H1 (cell line): Measurements from ENCODE around the gene ATCAY. TPM values are rescaled to one million over a fixed set of nuclear protein-coding genes. Genes with fewer than 3 reads are reported as not detected.

Source experiments
- CTCF ChIA-PET: fragments of 300-600 bp; sonication (Branson Sonifier 250); formaldehyde crosslinking; loops from one replicate; lab custom pipeline; 2021; ENCODE audit not compliant: partially characterized antibody; lab: Charles Lee
- POLR2A ChIA-PET: fragments of 300-600 bp; sonication (Branson Sonifier 250); formaldehyde crosslinking; loops from one replicate; lab custom pipeline; 2021; ENCODE audit warnings: inconsistent platforms; ENCODE audit not compliant: partially characterized antibody; lab: Charles Lee
- DNase-seq, 2 experiments: peaks; one replicate each; pipeline versions ENCODE4 v3.0.0 to v3.0.0-alpha.2; 2010 to 2022; ENCODE audit warnings: low spot score in 2 of 2, low read depth in 1 of 2, mixed read lengths in 1 of 2
- FAIRE-seq: peaks from 2 replicates; lab custom pipeline; 2011; peaks lifted over from hg19 to GRCh38; lab: Jason Lieb, UNC
- H2AFZ ChIP-seq: 2 replicates; pipeline ENCODE4 v1.8.1; 2012; ENCODE audit warnings: low read length, inconsistent platforms
- H2AK5ac ChIP-seq: 2 replicates; pipeline ENCODE4 v1.6.1; 2013; ENCODE audit warnings: low read depth, low read length
- H2BK120ac ChIP-seq: replicated peaks from 2 replicates; pipeline ENCODE3; 2013; ENCODE audit warnings: low read depth, low read length, inconsistent platforms
- H2BK12ac ChIP-seq: 2 replicates; pipeline ENCODE4 v1.6.1; 2013; ENCODE audit warnings: low read depth, low read length
- H2BK15ac ChIP-seq: 2 replicates; pipeline ENCODE4 v1.6.1; 2013; ENCODE audit warnings: low read length
- H2BK20ac ChIP-seq: 2 replicates; pipeline ENCODE4 v1.6.1; 2013; ENCODE audit warnings: low read length
- H2BK5ac ChIP-seq: 2 replicates; pipeline ENCODE4 v1.6.1; 2013; ENCODE audit warnings: low read depth, low read length
- H3K14ac ChIP-seq: 2 replicates; pipeline ENCODE4 v1.6.1; 2013; ENCODE audit warnings: inconsistent platforms; ENCODE audit not compliant: insufficient read length
- H3K18ac ChIP-seq: 2 replicates; pipeline ENCODE4 v1.6.1; 2013; ENCODE audit warnings: low read length; ENCODE audit errors: extremely low read depth
- H3K23ac ChIP-seq: 2 replicates; pipeline ENCODE4 v1.6.1; 2013; ENCODE audit warnings: inconsistent platforms; ENCODE audit not compliant: insufficient read length
- H3K23me2 ChIP-seq: 2 replicates; pipeline ENCODE4 v1.6.1; 2013; ENCODE audit warnings: low read depth, low read length
- H3K27ac ChIP-seq: 2 replicates; pipeline ENCODE4 v1.6.1; 2011; ENCODE audit warnings: low read depth, low read length, inconsistent platforms
- H3K27me3 ChIP-seq, 4 experiments: replicated peaks in 1 of 4; 1 replicate in 1 of 4; 2 replicates in 3 of 4; pipeline versions ENCODE4 v1.6.1 to v1.8.1; 2011 to 2013; ENCODE audit warnings: low read length in 3 of 4, mild to moderate bottlenecking in 3 of 4, inconsistent platforms in 2 of 4, mixed read lengths in 2 of 4, moderate library complexity in 1 of 4; ENCODE audit not compliant: control insufficient read depth in 3 of 4, insufficient read depth in 3 of 4; ENCODE audit errors: extremely low read depth in 1 of 4
- H3K36me3 ChIP-seq, 4 experiments: 2 replicates each; pipeline versions ENCODE4 v1.6.1 to v1.8.1; 2011 to 2013; ENCODE audit warnings: mild to moderate bottlenecking in 4 of 4, low read length in 3 of 4, moderate library complexity in 2 of 4, control low read depth in 1 of 4, inconsistent platforms in 1 of 4; ENCODE audit not compliant: insufficient read depth in 4 of 4, control insufficient read depth in 2 of 4
- H3K4ac ChIP-seq: replicated peaks from 2 replicates; pipeline ENCODE3; 2013; ENCODE audit warnings: low read length, low read depth, mixed read lengths, inconsistent platforms; ENCODE audit not compliant: insufficient read length
- H3K4me1 ChIP-seq, 4 experiments: replicated peaks in 1 of 4; 1 replicate in 1 of 4; 2 replicates in 3 of 4; pipeline versions ENCODE4 v1.6.1 to v1.8.1; 2011 to 2013; ENCODE audit warnings: low read length in 3 of 4, inconsistent platforms in 2 of 4, mixed read lengths in 1 of 4; ENCODE audit not compliant: insufficient read depth in 4 of 4, control insufficient read depth in 3 of 4
- H3K4me2 ChIP-seq, 2 experiments: 2 replicates each; pipeline versions ENCODE4 v1.6.1 to v1.8.1; 2011 to 2013; ENCODE audit warnings: low read depth in 2 of 2, low read length in 2 of 2, control low read depth in 1 of 2, inconsistent platforms in 1 of 2, mild to moderate bottlenecking in 1 of 2; ENCODE audit not compliant: insufficient read depth in 1 of 2
- H3K4me3 ChIP-seq, 4 experiments: fragments of 200-600, 300-600 bp in 1 of 4; sonication (generic), shearing (Covaris generic), sonication (Bioruptor Twin) in 1 of 4; 2 replicates each; pipeline versions ENCODE4 v1.5.1 to v1.8.1; 2011 to 2016; ENCODE audit warnings: low read length in 4 of 4, low read depth in 3 of 4, control low read depth in 2 of 4, inconsistent platforms in 2 of 4, mild to moderate bottlenecking in 2 of 4, mixed read lengths in 1 of 4, moderate library complexity in 1 of 4; ENCODE audit not compliant: insufficient read depth in 2 of 4; ENCODE audit errors: extremely low read depth in 1 of 4
- H3K56ac ChIP-seq: replicated peaks from 2 replicates; pipeline ENCODE3; 2013; ENCODE audit warnings: low read depth, mild to moderate bottlenecking, mixed read lengths, low read length, inconsistent platforms; ENCODE audit not compliant: insufficient read length
- H3K79me1 ChIP-seq: 2 replicates; pipeline ENCODE4 v1.6.1; 2013; ENCODE audit warnings: low read depth, low read length, control low read depth
- H3K79me2 ChIP-seq, 2 experiments: 2 replicates each; pipeline versions ENCODE4 v1.6.1 to v1.8.1; 2012 to 2013; ENCODE audit warnings: low read length in 2 of 2, mild to moderate bottlenecking in 2 of 2, inconsistent platforms in 1 of 2; ENCODE audit not compliant: insufficient read depth in 2 of 2, control insufficient read depth in 1 of 2
- H3K9ac ChIP-seq, 4 experiments: replicated peaks in 1 of 4; 1 replicate in 1 of 4; 2 replicates in 3 of 4; pipeline versions ENCODE4 v1.6.1 to v1.8.1; 2011 to 2013; ENCODE audit warnings: low read depth in 3 of 4, low read length in 3 of 4, control low read depth in 2 of 4, mild to moderate bottlenecking in 2 of 4, moderate library complexity in 2 of 4, inconsistent platforms in 1 of 4; ENCODE audit errors: extremely low read depth in 1 of 4
- H3K9me3 ChIP-seq, 2 experiments: 2 replicates each; pipeline versions ENCODE4 v1.6.1 to v1.8.1; 2012 to 2013; ENCODE audit warnings: mild to moderate bottlenecking in 2 of 2, moderate library complexity in 2 of 2, control low read depth in 1 of 2, inconsistent platforms in 1 of 2, low read depth in 1 of 2, low read length in 1 of 2, mixed read lengths in 1 of 2; ENCODE audit not compliant: insufficient read depth in 2 of 2
- H4K20me1 ChIP-seq, 2 experiments: replicated peaks in 1 of 2; 2 replicates each; pipeline versions ENCODE3 to v1.8.1; 2011 to 2013; ENCODE audit warnings: inconsistent platforms in 2 of 2, low read length in 2 of 2, mild to moderate bottlenecking in 1 of 2; ENCODE audit not compliant: insufficient read depth in 2 of 2, control insufficient read depth in 1 of 2
- H4K5ac ChIP-seq: 2 replicates; pipeline ENCODE4 v1.6.1; 2013; ENCODE audit warnings: low read length, low read depth, mixed read lengths, inconsistent platforms; ENCODE audit not compliant: insufficient read length
- H4K8ac ChIP-seq: 2 replicates; pipeline ENCODE4 v1.8.0; 2013; ENCODE audit warnings: mild to moderate bottlenecking, moderate library complexity, low read length, inconsistent platforms; ENCODE audit not compliant: insufficient read depth; ENCODE audit errors: extremely low read depth
- H4K91ac ChIP-seq: replicated peaks from 2 replicates; pipeline ENCODE3; 2013; ENCODE audit warnings: low read length, mixed read lengths, inconsistent platforms; ENCODE audit not compliant: insufficient read length
- KDM5A ChIP-seq: fragments of 200-600 bp; IDR thresholded peaks from 2 replicates; pipeline ENCODE4 v1.7.1; 2012; ENCODE audit warnings: mild to moderate bottlenecking, low read length, inconsistent platforms, mixed read lengths
- TAF7 ChIP-seq: optimal IDR thresholded peaks from 2 replicates; pipeline ENCODE3; 2011; ENCODE audit warnings: low read depth, mild to moderate bottlenecking, inconsistent platforms, low read length, moderate library complexity, borderline replicate concordance
- TEAD4 ChIP-seq: IDR thresholded peaks from 2 replicates; pipeline ENCODE4 v1.6.1; 2012; ENCODE audit warnings: low read depth, low read length, inconsistent platforms, mixed read lengths
- ZNF274 ChIP-seq: IDR thresholded peaks from 2 replicates; pipeline ENCODE4 v1.7.0; 2012; ENCODE audit warnings: low read length, borderline replicate concordance; ENCODE audit errors: extremely low read depth
- WGBS, 2 experiments: shearing (Covaris generic) in 1 of 2; methylation state at CpG; one replicate each; pipeline versions ENCODE4 v1.1.6 to v1.1.7; 2013 to 2015; ENCODE audit warnings: low lambda C conversion rate in 2 of 2, mixed read lengths in 2 of 2, inconsistent platforms in 1 of 2, low coverage in 1 of 2, missing lambda C conversion rate in 1 of 2; ENCODE audit not compliant: insufficient replicate concordance in 2 of 2, insufficient coverage in 1 of 2, insufficient read length in 1 of 2; ENCODE audit errors: extremely low coverage in 1 of 2, missing lambda C conversion rate in 1 of 2; 5-methylcytosine and 5-hydroxymethylcytosine counted together
- polyA plus RNA-seq, 7 experiments: library from polyadenylated mRNA; depleted of rRNA in 3 of 7; stranded (reverse) in 5 of 7; unstranded in 2 of 7; fragments of >200 nt in 5 of 7; fragments of 200-250 nt in 2 of 7; gene quantifications; 1 replicate in 5 of 7; 2 replicates in 1 of 7; 4 replicates in 1 of 7; pipeline versions ENCODE4 v1.2.1 to v1.2.3, GENCODE V29; 2011 to 2013; ENCODE audit warnings: missing spikeins in 2 of 7, mixed read lengths in 2 of 7
- total RNA-seq: library from RNA; stranded (reverse); fragmentation: NEBNext Ultra II Directional; extraction: Animal tissue kit (Norgen Biotek cat#: 25700); gene quantifications from 2 replicates; pipeline ENCODE4 v1.2.1, GENCODE V29; 2021

ATCAY gene
- total and polyA plus RNA-seq, 2 of the 8 experiments (the other 6 are each of a cell fraction or from before 2014, with no cell fraction given), result 24.4 to 33.8 TPM

- Histone ChIP-seq H3K4me2 (no peak overlapping the region), H2AFZ (no peak overlapping the region), H2BK20ac (no peak overlapping the region), H3K27me3 (no peaks in the 10 kb centered on the region), H4K8ac (no peak overlapping the region), H2BK120ac (no peak overlapping the region), H3K14ac (no peak overlapping the region), H3K9me3 (peaks cover 6 to 11% of the 10 kb centered on the region in 2 experiments), H3K79me1 (no peaks in the 10 kb centered on the region), H3K18ac (no peak overlapping the region), H3K9ac (peak overlapping the region in 1 of 4 experiments; percentile 45; a peak in 1 of 7 replicates), H2AK5ac (0 out of 2 replicates have a peak overlapping the region, but pooled peaks have one; percentile 68), H3K56ac (no peak overlapping the region), H3K4me1 (no peaks in the 10 kb centered on the region), H2BK5ac (no peak overlapping the region), H3K4me3 (no peak overlapping the region), H3K23ac (no peak overlapping the region), H3K27ac (no peak overlapping the region), H3K79me2 (no peaks in the 10 kb centered on the region), H3K4ac (no peak overlapping the region), H3K23me2 (no peaks in the 10 kb centered on the region), H2BK15ac (no peak overlapping the region), H2BK12ac (no peak overlapping the region), H4K20me1 (no peaks in the 10 kb centered on the region), H4K5ac (no peak overlapping the region), H4K91ac (no peak overlapping the region), H3K36me3 (no peaks in the 10 kb centered on the region)
- no peak for TF ChIP-seq KDM5A
- no peak for TF ChIP-seq ZNF274
- no peak for TF ChIP-seq TEAD4
- no peak for TF ChIP-seq TAF7
- peak; percentile 7 for FAIRE-seq
- POLR2A ChIA-PET, result interaction anchor here (1.6 kb wide), 1 partner anchor 16 kb away, joined by 3 read pairs; no protein-coding TSS in a partner anchor
- CTCF ChIA-PET, result no interaction called here
- 93% methylated on average over 19 of the region's 19 CpGs; no CpG with 5 or more reads in 1 of the 2 experiments for WGBS, 2 experiments
- DNase-seq, result no peak
These were observed 42.6 kb upstream of the ATCAY start for GRCh38 chr19:3837922-3838321.
